ENCODE results near the gene SLC25A26. TPM values are rescaled to one million over a fixed set of nuclear protein-coding genes. Genes with fewer than 3 reads are reported as not detected.

Gene SLC25A26
- total RNA-seq, 4 donors from 2014 or later, result 13.3 to 29.1 (median 22.8) TPM

- peaks cover 3% of the 10 kb centered on the region for H3K36me3 ChIP-seq
- H3K27ac ChIP-seq, result no peak overlapping the region
- H3K9me3 ChIP-seq, result no peaks in the 10 kb centered on the region
- DNase-seq (ENCODE audit: low spot score in 2 of 2), result no peak
- H3K4me3 ChIP-seq, result no peak overlapping the region
- no peak for TF ChIP-seq POLR2A (IDR thresholded peaks at IDR 0.05)
- no peak for TF ChIP-seq CTCF (IDR thresholded peaks at IDR 0.05)
- no peak for TF ChIP-seq EP300 (IDR thresholded peaks at IDR 0.05)
- TF ChIP-seq POLR2AphosphoS5 (IDR thresholded peaks at IDR 0.05), result no peak
- no peaks in the 10 kb centered on the region for H3K27me3 ChIP-seq
- WGBS, result 63% methylated on average over 4 of the region's 4 CpGs
- no peaks in the 10 kb centered on the region for H3K4me1 ChIP-seq
These were observed 12.2 kb downstream of the SLC25A26 start for GRCh38 chr3:66233033-66233432.

GRCh38 chr3:66236281-66236680 lies 15.5 kb downstream of the SLC25A26 start:
- DNase-seq (ENCODE audit: low spot score in 2 of 2), result no peak
- 93% methylated on average over 5 of the region's 5 CpGs for WGBS
- H3K36me3 ChIP-seq, result peaks cover 23% of the 10 kb centered on the region

GRCh38 chr3:66237552-66237951 lies 16.8 kb downstream of the SLC25A26 start:
- Histone ChIP-seq H3K4me1 (no peaks in the 10 kb centered on the region), H3K27me3 (no peaks in the 10 kb centered on the region), H3K27ac (no peak overlapping the region), H3K36me3 (peaks cover 23% of the 10 kb centered on the region), H3K4me3 (no peak overlapping the region), H3K9me3 (no peaks in the 10 kb centered on the region)
- TF ChIP-seq CTCF (IDR thresholded peaks at IDR 0.05), result no peak
- no peak for TF ChIP-seq POLR2A (IDR thresholded peaks at IDR 0.05)
- TF ChIP-seq POLR2AphosphoS5 (IDR thresholded peaks at IDR 0.05), result no peak
- no peak for TF ChIP-seq EP300 (IDR thresholded peaks at IDR 0.05)
- no peak for DNase-seq (ENCODE audit: low spot score in 2 of 2)
- 86% methylated on average over 3 of the region's 3 CpGs for WGBS

More at GRCh38 chr3:66236281-66236680, 15.5 kb downstream of the SLC25A26 start:
- Histone ChIP-seq H3K9me3 (no peaks in the 10 kb centered on the region), H3K27me3 (no peaks in the 10 kb centered on the region), H3K4me1 (no peaks in the 10 kb centered on the region), H3K27ac (no peak overlapping the region), H3K4me3 (no peak overlapping the region)
- no peak for TF ChIP-seq POLR2A (IDR thresholded peaks at IDR 0.05)
- no peak for TF ChIP-seq EP300 (IDR thresholded peaks at IDR 0.05)
- TF ChIP-seq POLR2AphosphoS5 (IDR thresholded peaks at IDR 0.05), result no peak
- TF ChIP-seq CTCF (IDR thresholded peaks at IDR 0.05), result no peak

- Histone ChIP-seq H3K4me1 (no peaks in the 10 kb centered on the region), H3K9me3 (no peaks in the 10 kb centered on the region), H3K27ac (no peak overlapping the region), H3K27me3 (no peaks in the 10 kb centered on the region), H3K36me3 (peaks cover 41% of the 10 kb centered on the region), H3K4me3 (no peak overlapping the region)
- no peak for DNase-seq (ENCODE audit: low spot score in 2 of 2)
- no peak for TF ChIP-seq POLR2A (IDR thresholded peaks at IDR 0.05)
- TF ChIP-seq CTCF (IDR thresholded peaks at IDR 0.05), result no peak
- TF ChIP-seq POLR2AphosphoS5 (IDR thresholded peaks at IDR 0.05), result no peak
- no peak for TF ChIP-seq EP300 (IDR thresholded peaks at IDR 0.05)
- WGBS, result 85% methylated on average over 2 of the region's 2 CpGs
These were observed 18.8 kb downstream of the SLC25A26 start for GRCh38 chr3:66239513-66240123.

GRCh38 chr3:66241466-66241865 lies 20.7 kb downstream of the SLC25A26 start:
- H3K36me3 ChIP-seq, result peaks cover 46% of the 10 kb centered on the region
- WGBS, result 91% methylated on average over 3 of the region's 3 CpGs

More at GRCh38 chr3:66241466-66241865, 20.7 kb downstream of the SLC25A26 start:
- no peak for DNase-seq (ENCODE audit: low spot score in 2 of 2)
- H3K9me3 ChIP-seq, result no peaks in the 10 kb centered on the region
- no peaks in the 10 kb centered on the region for H3K4me1 ChIP-seq
- no peak overlapping the region for H3K27ac ChIP-seq
- TF ChIP-seq POLR2AphosphoS5 (IDR thresholded peaks at IDR 0.05) (no peak), CTCF (IDR thresholded peaks at IDR 0.05) (no peak), EP300 (IDR thresholded peaks at IDR 0.05) (no peak), POLR2A (IDR thresholded peaks at IDR 0.05) (no peak)
- H3K4me3 ChIP-seq, result no peak overlapping the region
- H3K27me3 ChIP-seq, result no peaks in the 10 kb centered on the region
